ENCODE results near the gene TERF2IP. TPM values are rescaled to one million over a fixed set of nuclear protein-coding genes. Genes with fewer than 3 reads are reported as not detected.

Gene TERF2IP
- total and polyA plus RNA-seq, 9 of the 15 experiments (the other 6 are each of a cell fraction or from before 2014, with no cell fraction given) = 14.5 to 64.2 (median 47.0) TPM

DNA sequence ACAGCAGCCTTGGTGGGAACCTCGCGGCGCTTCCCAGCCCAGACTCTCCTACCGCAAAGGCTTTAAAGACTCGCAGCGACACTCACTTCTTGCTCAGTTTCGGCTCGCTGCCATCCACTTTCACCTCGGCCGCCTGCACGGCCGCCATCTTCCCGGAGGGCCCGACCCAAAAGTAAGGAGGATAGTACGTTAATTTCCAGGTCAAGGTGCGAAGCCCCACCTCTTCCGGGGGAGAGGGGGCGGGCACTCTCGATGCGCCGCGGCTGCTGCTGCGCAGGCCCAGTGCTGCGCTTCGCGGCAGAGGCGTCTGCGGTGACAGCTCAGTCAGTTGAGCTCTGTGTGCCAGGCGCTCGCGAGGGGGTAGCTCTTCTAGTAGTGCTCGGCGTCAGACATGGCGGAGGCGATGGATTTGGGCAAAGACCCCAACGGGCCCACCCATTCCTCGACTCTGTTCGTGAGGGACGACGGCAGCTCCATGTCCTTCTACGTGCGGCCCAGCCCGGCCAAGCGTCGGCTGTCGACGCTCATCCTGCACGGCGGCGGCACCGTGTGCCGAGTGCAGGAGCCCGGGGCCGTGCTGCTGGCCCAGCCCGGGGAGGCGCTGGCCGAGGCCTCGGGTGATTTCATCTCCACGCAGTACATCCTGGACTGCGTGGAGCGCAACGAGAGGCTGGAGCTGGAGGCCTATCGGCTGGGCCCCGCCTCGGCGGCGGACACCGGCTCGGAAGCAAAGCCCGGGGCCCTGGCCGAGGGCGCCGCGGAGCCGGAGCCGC, at the start of gene TERF2IP, which contains the start of gene KARS1 (continued):
- TF ChIP-seq FOXP1 (CRISPR knock-in tag; IDR thresholded peaks at IDR 0.05) (peak; percentile 69; the same call in 1 of the 2 replicates), ZBTB7A (IDR thresholded peaks at IDR 0.05; ENCODE audit: borderline replicate concordance, control insufficient read depth, low read depth, low read length) (peak; percentile 68; the same call in 1 of the 2 replicates), RB1 (IDR thresholded peaks at IDR 0.05; ENCODE audit: low read depth) (peak; percentile 45; the same call in 1 of the 2 replicates), DPF2 (IDR thresholded peaks at IDR 0.05) (no peak), CBX3 (IDR thresholded peaks at IDR 0.05; ENCODE audit: borderline replicate concordance in 1 of 2, low read length in 2 of 2) (peak in 1 of 2 experiments; percentile 34; a peak in 2 of 3 replicates), ZNF431 (CRISPR knock-in tag; IDR thresholded peaks at IDR 0.05) (peak; percentile 35; the same call in 1 of the 2 replicates), ATF7 (IDR thresholded peaks at IDR 0.05) (peak; percentile 65), NFIX (CRISPR knock-in tag; IDR thresholded peaks at IDR 0.05; ENCODE audit: low read depth) (no peak), MEIS2 (IDR thresholded peaks at IDR 0.05; ENCODE audit: partially characterized antibody) (peak; percentile 93), RAD21 (CRISPR knock-in tag; conservative IDR thresholded peaks at IDR 0.05 in 1 of 2, IDR thresholded peaks at IDR 0.05 in 1 of 2) (no peak), CCNT2 (IDR thresholded peaks at IDR 0.05; ENCODE audit: borderline replicate concordance, extremely low read depth, insufficient read length, low read depth, low read length) (peak; percentile 75), ZNF830 (CRISPR knock-in tag; IDR thresholded peaks at IDR 0.05) (0 out of 2 replicates have a peak, but pooled peaks have one; percentile 76), NR2C2 (CRISPR knock-in tag; IDR thresholded peaks at IDR 0.05) (peak; percentile 98), NR2C2 (tag; IDR thresholded peaks at IDR 0.05) (peak; percentile 100), GTF2E2 (tag; IDR thresholded peaks at IDR 0.05) (peak; percentile 93)
- TF ChIP-seq, protein P1, sequence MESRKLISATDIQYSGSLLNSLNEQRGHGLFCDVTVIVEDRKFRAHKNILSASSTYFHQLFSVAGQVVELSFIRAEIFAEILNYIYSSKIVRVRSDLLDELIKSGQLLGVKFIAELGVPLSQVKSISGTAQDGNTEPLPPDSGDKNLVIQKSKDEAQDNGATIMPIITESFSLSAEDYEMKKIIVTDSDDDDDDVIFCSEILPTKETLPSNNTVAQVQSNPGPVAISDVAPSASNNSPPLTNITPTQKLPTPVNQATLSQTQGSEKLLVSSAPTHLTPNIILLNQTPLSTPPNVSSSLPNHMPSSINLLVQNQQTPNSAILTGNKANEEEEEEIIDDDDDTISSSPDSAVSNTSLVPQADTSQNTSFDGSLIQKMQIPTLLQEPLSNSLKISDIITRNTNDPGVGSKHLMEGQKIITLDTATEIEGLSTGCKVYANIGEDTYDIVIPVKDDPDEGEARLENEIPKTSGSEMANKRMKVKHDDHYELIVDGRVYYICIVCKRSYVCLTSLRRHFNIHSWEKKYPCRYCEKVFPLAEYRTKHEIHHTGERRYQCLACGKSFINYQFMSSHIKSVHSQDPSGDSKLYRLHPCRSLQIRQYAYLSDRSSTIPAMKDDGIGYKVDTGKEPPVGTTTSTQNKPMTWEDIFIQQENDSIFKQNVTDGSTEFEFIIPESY (CRISPR knock-in tag; IDR thresholded peaks at IDR 0.05) = peak; percentile 19; the same call in 1 of the 2 replicates
- TF ChIP-seq, protein P2, sequence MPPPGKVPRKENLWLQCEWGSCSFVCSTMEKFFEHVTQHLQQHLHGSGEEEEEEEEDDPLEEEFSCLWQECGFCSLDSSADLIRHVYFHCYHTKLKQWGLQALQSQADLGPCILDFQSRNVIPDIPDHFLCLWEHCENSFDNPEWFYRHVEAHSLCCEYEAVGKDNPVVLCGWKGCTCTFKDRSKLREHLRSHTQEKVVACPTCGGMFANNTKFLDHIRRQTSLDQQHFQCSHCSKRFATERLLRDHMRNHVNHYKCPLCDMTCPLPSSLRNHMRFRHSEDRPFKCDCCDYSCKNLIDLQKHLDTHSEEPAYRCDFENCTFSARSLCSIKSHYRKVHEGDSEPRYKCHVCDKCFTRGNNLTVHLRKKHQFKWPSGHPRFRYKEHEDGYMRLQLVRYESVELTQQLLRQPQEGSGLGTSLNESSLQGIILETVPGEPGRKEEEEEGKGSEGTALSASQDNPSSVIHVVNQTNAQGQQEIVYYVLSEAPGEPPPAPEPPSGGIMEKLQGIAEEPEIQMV (tag; conservative IDR thresholded peaks at IDR 0.05; ENCODE audit: low read depth) = no peak
- TF ChIP-seq, protein P3, sequence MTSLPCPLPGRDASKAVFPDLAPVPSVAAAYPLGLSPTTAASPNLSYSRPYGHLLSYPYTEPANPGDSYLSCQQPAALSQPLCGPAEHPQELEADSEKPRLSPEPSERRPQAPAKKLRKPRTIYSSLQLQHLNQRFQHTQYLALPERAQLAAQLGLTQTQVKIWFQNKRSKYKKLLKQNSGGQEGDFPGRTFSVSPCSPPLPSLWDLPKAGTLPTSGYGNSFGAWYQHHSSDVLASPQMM (CRISPR knock-in tag; IDR thresholded peaks at IDR 0.05) = no peak
- TF ChIP-seq, protein P4, sequence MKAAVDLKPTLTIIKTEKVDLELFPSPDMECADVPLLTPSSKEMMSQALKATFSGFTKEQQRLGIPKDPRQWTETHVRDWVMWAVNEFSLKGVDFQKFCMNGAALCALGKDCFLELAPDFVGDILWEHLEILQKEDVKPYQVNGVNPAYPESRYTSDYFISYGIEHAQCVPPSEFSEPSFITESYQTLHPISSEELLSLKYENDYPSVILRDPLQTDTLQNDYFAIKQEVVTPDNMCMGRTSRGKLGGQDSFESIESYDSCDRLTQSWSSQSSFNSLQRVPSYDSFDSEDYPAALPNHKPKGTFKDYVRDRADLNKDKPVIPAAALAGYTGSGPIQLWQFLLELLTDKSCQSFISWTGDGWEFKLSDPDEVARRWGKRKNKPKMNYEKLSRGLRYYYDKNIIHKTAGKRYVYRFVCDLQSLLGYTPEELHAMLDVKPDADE (conservative IDR thresholded peaks at IDR 0.05; ENCODE audit: control insufficient read depth, low read depth, low read length) = peak; percentile 66; the same call in 1 of the 2 replicates
- TF ChIP-seq, protein P5, sequence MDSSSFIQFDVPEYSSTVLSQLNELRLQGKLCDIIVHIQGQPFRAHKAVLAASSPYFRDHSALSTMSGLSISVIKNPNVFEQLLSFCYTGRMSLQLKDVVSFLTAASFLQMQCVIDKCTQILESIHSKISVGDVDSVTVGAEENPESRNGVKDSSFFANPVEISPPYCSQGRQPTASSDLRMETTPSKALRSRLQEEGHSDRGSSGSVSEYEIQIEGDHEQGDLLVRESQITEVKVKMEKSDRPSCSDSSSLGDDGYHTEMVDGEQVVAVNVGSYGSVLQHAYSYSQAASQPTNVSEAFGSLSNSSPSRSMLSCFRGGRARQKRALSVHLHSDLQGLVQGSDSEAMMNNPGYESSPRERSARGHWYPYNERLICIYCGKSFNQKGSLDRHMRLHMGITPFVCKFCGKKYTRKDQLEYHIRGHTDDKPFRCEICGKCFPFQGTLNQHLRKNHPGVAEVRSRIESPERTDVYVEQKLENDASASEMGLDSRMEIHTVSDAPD (CRISPR knock-in tag; IDR thresholded peaks at IDR 0.05) = no peak

All from K562 (cell line).